Gastrocnemius medialis (tissue), 4 donors: Measurements from ENCODE around the gene FIGLA. TPM values are rescaled to one million over a fixed set of nuclear protein-coding genes. Genes with fewer than 3 reads are reported as not detected.

ENCODE experiments used
- ATAC-seq, 2 donors: fragments of 150-250 bp; one replicate each; pipeline ENCODE4 v1.9.1; 2016
- DNase-seq, 2 donors: peaks; one replicate each; pipeline ENCODE4 v3.0.0-alpha.2; 2019
- H3K27ac ChIP-seq, 4 donors: fragments of 200-600 bp; sonication (generic); 1 replicate in 1 of 4; 2 replicates in 3 of 4; pipeline ENCODE4 v1.5.1; 2016 to 2018; ENCODE audit warnings: mild to moderate bottlenecking in 2 of 4, moderate library complexity in 1 of 4
- H3K27me3 ChIP-seq, 3 donors: fragments of 200-600 bp; sonication (generic) in 2 of 3; 1 replicate in 1 of 3; 2 replicates in 2 of 3; pipeline versions ENCODE4 v1.5.1 to v1.6.0; 2016 to 2019; ENCODE audit warnings: mild to moderate bottlenecking in 1 of 3, moderate library complexity in 1 of 3
- H3K36me3 ChIP-seq, 2 donors: fragments of 200-600 bp; sonication (generic) in 1 of 2; one replicate each; pipeline ENCODE4 v1.5.1; 2017 to 2018
- H3K4me1 ChIP-seq, 2 donors: fragments of 200-600 bp; sonication (generic) in 1 of 2; one replicate each; pipeline ENCODE4 v1.5.1; 2016 to 2017; ENCODE audit warnings: mild to moderate bottlenecking in 2 of 2
- H3K4me3 ChIP-seq, 4 donors: fragments of 200-600 bp; sonication (generic) in 3 of 4; 1 replicate in 1 of 4; 2 replicates in 3 of 4; pipeline ENCODE4 v1.5.1; 2016 to 2019; ENCODE audit warnings: mild to moderate bottlenecking in 2 of 4
- H3K9me3 ChIP-seq, 3 donors: fragments of 200-600 bp; sonication (generic) in 2 of 3; 1 replicate in 1 of 3; 2 replicates in 2 of 3; pipeline ENCODE4 v1.5.1; 2016 to 2019
- POLR2A ChIP-seq, 2 donors: fragments of 450-650 bp; IDR thresholded peaks; one replicate each; pipeline ENCODE4 v1.6.1; 2017; ENCODE audit warnings: antibody characterized with exemption in 2 of 2, mild to moderate bottlenecking in 2 of 2, moderate library complexity in 2 of 2
- in situ Hi-C, 4 donors: fragments of 200-750 bp; cut with MboI; loops; one replicate each; pipeline versions ENCODE4 v1.15.0 to v1.8.0; 2017; ENCODE audit warnings: low sequenced_read_pairs in 4 of 4
- intact Hi-C: fragments of 100-400 bp; cut with DNase I; formaldehyde crosslinking; loops from one replicate; pipeline ENCODE4 v1.15.1; 2023; ENCODE audit warnings: low total_unique reads
- total RNA-seq, 4 donors: library from RNA; depleted of rRNA; stranded (reverse); fragments of >200 nt; gene quantifications; one replicate each; pipeline versions ENCODE4 v1.1.0 to v1.2.3, GENCODE V29; 2016
- TF ChIP-seq, protein P1 (sequence below), 5 experiments: fragments of 450-650 bp in 3 of 5; fragments of 200-600 bp in 2 of 5; sonication (generic) in 2 of 5; IDR thresholded peaks in 4 of 5; conservative IDR thresholded peaks in 1 of 5; 1 replicate in 4 of 5; 2 replicates in 1 of 5; pipeline ENCODE4 v1.5.1; 2016 to 2019; ENCODE audit warnings: antibody characterized with exemption in 5 of 5, mild to moderate bottlenecking in 3 of 5, moderate library complexity in 3 of 5

Gene FIGLA
- total RNA-seq, 4 donors from 2014 or later: not detected

DNA sequence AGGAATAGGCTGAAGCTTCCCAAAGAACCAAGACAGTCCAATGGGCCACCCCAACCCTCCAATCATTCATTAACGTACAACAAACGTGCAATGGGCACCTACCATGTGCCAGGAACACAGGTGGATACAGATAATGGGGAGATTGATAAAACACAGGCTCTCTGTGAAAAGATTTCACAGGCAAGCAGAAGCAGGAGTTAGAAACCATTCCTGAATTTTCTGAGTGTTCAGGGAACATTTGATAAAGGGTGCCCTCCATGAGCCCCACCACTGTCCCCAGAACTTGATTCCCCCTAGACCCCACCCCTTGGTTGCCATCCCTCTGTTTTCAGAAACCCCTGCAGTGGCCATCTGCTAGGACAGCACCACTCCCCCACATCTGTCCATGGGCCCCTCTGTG lies 43.7 kb upstream of the FIGLA start:
- ATAC-seq: no peak
- DNase-seq: no peak
- Histone ChIP-seq H3K36me3 (no peaks in the 10 kb centered on the region), H3K4me3 (no peak overlapping the region), H3K27me3 (peaks cover 0 to 2% (median 0%) of the 10 kb centered on the region in 3 donors), H3K9me3 (no peaks in the 10 kb centered on the region), H3K4me1 (no peaks in the 10 kb centered on the region), H3K27ac (no peak overlapping the region)
- intact Hi-C loops (no loop called here), in situ Hi-C loops (no loop called here)
- TF ChIP-seq POLR2A (IDR thresholded peaks at IDR 0.05): no peak
- TF ChIP-seq, protein P1, sequence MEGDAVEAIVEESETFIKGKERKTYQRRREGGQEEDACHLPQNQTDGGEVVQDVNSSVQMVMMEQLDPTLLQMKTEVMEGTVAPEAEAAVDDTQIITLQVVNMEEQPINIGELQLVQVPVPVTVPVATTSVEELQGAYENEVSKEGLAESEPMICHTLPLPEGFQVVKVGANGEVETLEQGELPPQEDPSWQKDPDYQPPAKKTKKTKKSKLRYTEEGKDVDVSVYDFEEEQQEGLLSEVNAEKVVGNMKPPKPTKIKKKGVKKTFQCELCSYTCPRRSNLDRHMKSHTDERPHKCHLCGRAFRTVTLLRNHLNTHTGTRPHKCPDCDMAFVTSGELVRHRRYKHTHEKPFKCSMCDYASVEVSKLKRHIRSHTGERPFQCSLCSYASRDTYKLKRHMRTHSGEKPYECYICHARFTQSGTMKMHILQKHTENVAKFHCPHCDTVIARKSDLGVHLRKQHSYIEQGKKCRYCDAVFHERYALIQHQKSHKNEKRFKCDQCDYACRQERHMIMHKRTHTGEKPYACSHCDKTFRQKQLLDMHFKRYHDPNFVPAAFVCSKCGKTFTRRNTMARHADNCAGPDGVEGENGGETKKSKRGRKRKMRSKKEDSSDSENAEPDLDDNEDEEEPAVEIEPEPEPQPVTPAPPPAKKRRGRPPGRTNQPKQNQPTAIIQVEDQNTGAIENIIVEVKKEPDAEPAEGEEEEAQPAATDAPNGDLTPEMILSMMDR (IDR thresholded peaks at IDR 0.05 in 4 of 5, conservative IDR thresholded peaks at IDR 0.05 in 1 of 5): no peak

DNA sequence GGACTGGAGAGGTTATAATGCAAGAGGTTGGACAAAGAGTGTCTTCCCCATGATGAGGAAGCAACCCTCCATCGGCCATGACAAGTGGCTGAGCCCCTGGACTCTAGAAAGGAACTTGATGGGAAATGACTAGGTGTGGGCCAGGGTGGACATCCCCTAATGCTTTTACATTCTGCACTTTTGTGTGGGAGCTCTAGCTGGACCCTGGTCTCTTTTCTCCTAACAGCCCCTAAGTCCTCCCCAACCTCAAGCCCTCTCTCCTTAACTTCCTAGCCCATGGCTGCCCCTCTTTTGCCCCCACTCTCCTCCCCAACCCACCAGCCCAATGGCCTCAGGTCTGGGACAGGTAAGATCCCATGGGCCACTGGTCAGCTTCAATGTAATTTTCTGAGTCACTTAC lies 42.8 kb upstream of the FIGLA start:
- no peak for DNase-seq
- Histone ChIP-seq H3K36me3 (no peaks in the 10 kb centered on the region), H3K27me3 (peaks cover 0 to 2% (median 0%) of the 10 kb centered on the region in 3 donors), H3K4me1 (no peaks in the 10 kb centered on the region), H3K9me3 (no peaks in the 10 kb centered on the region), H3K4me3 (no peak overlapping the region), H3K27ac (no peak overlapping the region)
- TF ChIP-seq POLR2A (IDR thresholded peaks at IDR 0.05): no peak
- no peak for ATAC-seq
- in situ Hi-C loops (no loop called here), intact Hi-C loops (no loop called here)

DNA sequence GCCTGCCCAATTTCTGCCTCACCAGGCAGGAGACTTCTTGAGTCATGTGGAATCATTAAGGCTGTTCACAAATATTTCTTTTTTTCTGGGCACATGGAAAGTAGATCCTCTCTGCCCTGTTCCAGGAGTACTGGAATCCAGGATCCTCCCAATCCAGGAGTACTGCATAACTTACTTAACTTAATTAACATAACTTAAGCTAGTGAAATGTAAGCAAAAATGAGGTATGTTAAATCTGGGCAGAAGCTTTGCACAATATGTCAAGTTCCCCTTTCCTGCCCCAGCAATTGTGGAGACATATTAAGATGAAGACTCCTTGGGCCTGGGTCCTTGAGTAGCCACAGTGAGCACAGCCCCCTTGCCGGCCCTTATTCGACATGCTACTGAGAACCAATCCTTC lies 41.9 kb upstream of the FIGLA start:
- Histone ChIP-seq H3K9me3 (no peaks in the 10 kb centered on the region), H3K4me3 (no peak overlapping the region), H3K36me3 (no peaks in the 10 kb centered on the region), H3K4me1 (no peaks in the 10 kb centered on the region), H3K27ac (no peak overlapping the region), H3K27me3 (peaks cover 0 to 2% (median 0%) of the 10 kb centered on the region in 3 donors)
- DNase-seq: no peak
- no peak for ATAC-seq
- intact Hi-C loops: no loop called here
- no peak for TF ChIP-seq POLR2A (IDR thresholded peaks at IDR 0.05)
- TF ChIP-seq, protein P1 (IDR thresholded peaks at IDR 0.05 in 4 of 5, conservative IDR thresholded peaks at IDR 0.05 in 1 of 5): no peak
- in situ Hi-C loops: no loop called here

DNA sequence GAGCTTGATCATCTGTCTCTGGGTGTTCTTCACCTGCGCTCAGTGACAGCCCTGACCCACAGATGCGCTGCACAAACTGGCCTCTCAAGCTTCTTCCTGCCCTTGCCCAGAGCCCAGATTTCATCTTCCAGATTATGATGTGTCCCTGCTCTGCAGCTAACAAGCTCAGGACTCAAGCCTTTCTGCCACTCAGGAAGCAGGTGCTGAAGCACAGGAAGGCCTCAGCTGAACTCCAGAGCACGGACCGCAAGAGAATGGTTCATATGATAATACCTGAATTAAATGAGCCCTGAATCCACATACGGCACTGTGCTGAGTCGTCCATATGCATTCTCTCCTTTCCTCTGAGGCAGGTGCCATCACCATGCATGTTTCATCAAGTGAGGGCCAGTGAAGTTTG lies 41.4 kb upstream of the FIGLA start:
- Histone ChIP-seq H3K4me1 (no peaks in the 10 kb centered on the region), H3K27ac (no peak overlapping the region), H3K27me3 (peaks cover 0 to 2% (median 0%) of the 10 kb centered on the region in 3 donors), H3K9me3 (no peaks in the 10 kb centered on the region), H3K36me3 (no peaks in the 10 kb centered on the region), H3K4me3 (no peak overlapping the region)
- ATAC-seq: no peak
- no peak for TF ChIP-seq POLR2A (IDR thresholded peaks at IDR 0.05)
- TF ChIP-seq, protein P1 (IDR thresholded peaks at IDR 0.05 in 4 of 5, conservative IDR thresholded peaks at IDR 0.05 in 1 of 5): no peak
- intact Hi-C loops: no loop called here
- DNase-seq: no peak
- in situ Hi-C loops: no loop called here

DNA sequence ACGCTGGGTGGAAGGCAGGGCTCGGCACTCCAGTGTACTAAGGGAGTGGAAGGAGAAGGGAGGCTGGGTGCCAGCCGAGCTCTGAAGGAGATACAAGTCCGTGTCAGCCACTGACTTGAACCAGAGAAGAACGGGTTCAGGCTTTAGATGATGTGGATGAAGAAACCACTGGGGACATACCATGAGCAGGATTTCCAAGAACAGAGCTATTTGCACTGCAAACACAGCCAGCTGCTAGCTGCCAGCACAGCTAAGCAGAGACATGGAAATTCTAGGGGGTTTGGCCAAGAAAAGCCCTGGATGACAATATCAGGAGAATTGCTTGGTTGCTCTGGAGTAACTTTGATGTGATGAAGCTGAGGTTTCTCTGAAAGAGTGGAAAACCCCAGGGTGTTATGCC lies 39.9 kb upstream of the FIGLA start:
- no peaks in the 10 kb centered on the region for H3K9me3 ChIP-seq
- no peak for ATAC-seq

More for the DNA sequence above, 39.9 kb upstream of the FIGLA start:
- TF ChIP-seq, protein P1 (IDR thresholded peaks at IDR 0.05 in 4 of 5, conservative IDR thresholded peaks at IDR 0.05 in 1 of 5): no peak
- no peak for TF ChIP-seq POLR2A (IDR thresholded peaks at IDR 0.05)
- in situ Hi-C loops (no loop called here), intact Hi-C loops (no loop called here)
- H3K27me3 ChIP-seq: peaks cover 0 to 2% (median 0%) of the 10 kb centered on the region in 3 donors
- no peaks in the 10 kb centered on the region for H3K36me3 ChIP-seq
- H3K4me1 ChIP-seq: no peaks in the 10 kb centered on the region
- no peak overlapping the region for H3K27ac ChIP-seq
- no peak overlapping the region for H3K4me3 ChIP-seq
- DNase-seq: no peak
